Fibroblast of mammary gland (primary cell): ENCODE data around the gene KCNAB1.
"Not testable (repeated sequence)": the region's sequence is repeated elsewhere in the genome, so short reads cannot be mapped to it uniquely, and the experiment has no call there.

Source experiments
- DNase-seq: peaks from one replicate; pipeline ENCODE4 v3.0.0-alpha.2; 2010; ENCODE audit warnings: low read depth
- H3K4me3 ChIP-seq: 2 replicates; pipeline ENCODE4 v1.5.1; 2011; ENCODE audit warnings: low read depth, mild to moderate bottlenecking, low read length, moderate library complexity; ENCODE audit not compliant: control insufficient read depth
- CTCF ChIP-seq: conservative IDR thresholded peaks from 2 replicates; pipeline ENCODE4 v1.5.1; 2011; ENCODE audit warnings: low read depth, low read length, inconsistent platforms; ENCODE audit not compliant: control insufficient read depth, insufficient read depth

KCNAB1 gene

GRCh38 chr3:156226676-156227420, 106.5 kb downstream of the KCNAB1 start:
- TF ChIP-seq CTCF = no peak
- no peak for DNase-seq
- no peak overlapping the region for H3K4me3 ChIP-seq

GRCh38 chr3:156227704-156228103, 107.3 kb downstream of the KCNAB1 start:
- no peak for DNase-seq
- TF ChIP-seq CTCF = no peak
- no peak overlapping the region for H3K4me3 ChIP-seq

GRCh38 chr3:156230278-156230900, 110.0 kb downstream of the KCNAB1 start:
- TF ChIP-seq CTCF = no peak
- no peak overlapping the region for H3K4me3 ChIP-seq
- DNase-seq = peak; percentile 10

GRCh38 chr3:156231221-156231620, 110.8 kb downstream of the KCNAB1 start:
- H3K4me3 ChIP-seq, DNase-seq: not testable (repeated sequence)

- no peak overlapping the region for H3K4me3 ChIP-seq
- no peak for TF ChIP-seq CTCF
- no peak for DNase-seq
Observed at GRCh38 chr3:156233876-156234275, 113.5 kb downstream of the KCNAB1 start.

GRCh38 chr3:156236556-156237260, 116.3 kb downstream of the KCNAB1 start:
- no peak overlapping the region for H3K4me3 ChIP-seq
- no peak for TF ChIP-seq CTCF
- no peak for DNase-seq

- DNase-seq = no peak
- no peak for TF ChIP-seq CTCF
Observed at GRCh38 chr3:156240642-156241041, 120.3 kb downstream of the KCNAB1 start.

More at GRCh38 chr3:156240642-156241041, 120.3 kb downstream of the KCNAB1 start:
- H3K4me3 ChIP-seq = no peak overlapping the region
